SK-N-SH (cell line): ENCODE measurements around the gene SLC66A1. TPM values are rescaled to one million over a fixed set of nuclear protein-coding genes. Genes with fewer than 3 reads are reported as not detected.

Experiments used
- CTCF ChIA-PET: fragments of 300-600, 350-600 bp; formaldehyde crosslinking; extraction: SDS; loops from one replicate; lab custom pipeline; 2021; lab: Yijun Ruan, JAX
- POLR2A ChIA-PET: fragments of 350-600 bp; sonication (Branson Sonifier 250); formaldehyde crosslinking; extraction: SDS; loops from one replicate; lab custom pipeline; 2020; ENCODE audit warnings: antibody characterized with exemption, inconsistent platforms; lab: Yijun Ruan, JAX
- DNase-seq: peaks from one replicate; pipeline ENCODE4 v3.0.0; 2012
- H2AFZ ChIP-seq: fragments of 200-600 bp; sonication (generic); 2 replicates; pipeline ENCODE4 v1.8.1; 2016; ENCODE audit warnings: antibody characterized with exemption, mild to moderate bottlenecking, low read depth
- H3F3A ChIP-seq: fragments of 200-600 bp; sonication (generic); replicated peaks from 2 replicates; pipeline ENCODE3; 2016; ENCODE audit warnings: antibody characterized with exemption, mild to moderate bottlenecking; ENCODE audit not compliant: insufficient read depth
- H3K27ac ChIP-seq, 2 experiments: fragments of 200-500 bp in 1 of 2; fragments of 200-600 bp in 1 of 2; sonication (Bioruptor generic) in 1 of 2; sonication (generic), shearing (Covaris generic) in 1 of 2; 2 replicates each; pipeline versions ENCODE4 v1.5.1 to v1.6.1; 2014 to 2016; ENCODE audit warnings: low read depth in 2 of 2, inconsistent platforms in 1 of 2, low read length in 1 of 2, mild to moderate bottlenecking in 1 of 2, mixed read lengths in 1 of 2
- H3K27me3 ChIP-seq: fragments of 200-600 bp; sonication (generic), shearing (Covaris generic); 2 replicates; pipeline ENCODE4 v1.6.1; 2016; ENCODE audit warnings: mixed run types; ENCODE audit not compliant: insufficient read depth
- H3K36me3 ChIP-seq, 2 experiments: fragments of 200-500 bp in 1 of 2; fragments of 200-600 bp in 1 of 2; sonication (Bioruptor generic) in 1 of 2; sonication (generic) in 1 of 2; replicated peaks in 1 of 2; 2 replicates each; pipeline versions ENCODE3 to v1.5.1; 2014 to 2016; ENCODE audit warnings: low read length in 1 of 2, mild to moderate bottlenecking in 1 of 2; ENCODE audit not compliant: insufficient read depth in 2 of 2, control insufficient read depth in 1 of 2
- H3K4me1 ChIP-seq, 2 experiments: fragments of 200-500 bp in 1 of 2; fragments of 200-600 bp in 1 of 2; sonication (Bioruptor generic) in 1 of 2; sonication (generic), shearing (Covaris generic) in 1 of 2; 2 replicates each; pipeline versions ENCODE4 v1.5.1 to v1.6.1; 2014 to 2016; ENCODE audit warnings: low read depth in 1 of 2, low read length in 1 of 2, mixed run types in 1 of 2; ENCODE audit not compliant: insufficient read depth in 2 of 2, control insufficient read depth in 1 of 2
- H3K4me2 ChIP-seq: fragments of 200-600 bp; sonication (generic), shearing (Covaris generic); 2 replicates; pipeline ENCODE4 v1.6.1; 2017; ENCODE audit warnings: mixed run types
- H3K4me3 ChIP-seq, 2 experiments: fragments of 200-500 bp in 1 of 2; fragments of 200-600 bp in 1 of 2; sonication (Bioruptor generic) in 1 of 2; sonication (generic), shearing (Covaris generic) in 1 of 2; 2 replicates each; pipeline versions ENCODE4 v1.5.1 to v1.8.1; 2014 to 2016; ENCODE audit warnings: low read depth in 2 of 2, inconsistent platforms in 1 of 2, low read length in 1 of 2, mild to moderate bottlenecking in 1 of 2, mixed read lengths in 1 of 2, moderate library complexity in 1 of 2
- H3K79me2 ChIP-seq: fragments of 200-600 bp; sonication (generic); 2 replicates; pipeline ENCODE4 v1.8.1; 2017; ENCODE audit warnings: mild to moderate bottlenecking; ENCODE audit not compliant: insufficient read depth
- H3K9ac ChIP-seq: fragments of 200-600 bp; sonication (generic); 2 replicates; pipeline ENCODE4 v1.6.1; 2017; ENCODE audit warnings: mixed run types
- H3K9me2 ChIP-seq: fragments of 200-600 bp; sonication (generic); 2 replicates; pipeline ENCODE4 v1.6.1; 2017; ENCODE audit warnings: mixed run types
- H3K9me3 ChIP-seq: fragments of 200-600 bp; sonication (generic); 2 replicates; pipeline ENCODE4 v1.6.1; 2017; ENCODE audit warnings: mixed run types, mild to moderate bottlenecking, moderate library complexity
- H4K20me1 ChIP-seq: fragments of 200-600 bp; sonication (generic); 2 replicates; pipeline ENCODE4 v1.6.1; 2017; ENCODE audit warnings: mild to moderate bottlenecking, mixed run types; ENCODE audit not compliant: insufficient read depth
- CHD2 ChIP-seq: fragments of 150-350 bp; IDR thresholded peaks from 2 replicates; pipeline ENCODE4 v1.6.1; 2018; ENCODE audit warnings: low read length; ENCODE audit not compliant: partially characterized antibody
- CTCF ChIP-seq: fragments of 200-600 bp; sonication (generic); IDR thresholded peaks from 2 replicates; pipeline ENCODE4 v1.6.1; 2017; ENCODE audit warnings: antibody characterized with exemption, mild to moderate bottlenecking, moderate library complexity
- ELF1 ChIP-seq: IDR thresholded peaks from 2 replicates; pipeline ENCODE4 v1.4.0; 2012
- EP300 ChIP-seq, 2 experiments: IDR thresholded peaks; 2 replicates each; pipeline versions ENCODE4 v1.4.0 to v1.6.1; 2012; ENCODE audit warnings: borderline replicate concordance in 1 of 2, low read depth in 1 of 2, low read length in 1 of 2
- EZH2phosphoT487 ChIP-seq: fragments of 200-600 bp; sonication (generic); IDR thresholded peaks from 2 replicates; pipeline ENCODE4 v1.6.1; 2017; ENCODE audit warnings: low read depth, mixed run types, mild to moderate bottlenecking, antibody characterized with exemption, moderate library complexity, borderline replicate concordance
- FOSL2 ChIP-seq: IDR thresholded peaks from 2 replicates; pipeline ENCODE4 v1.4.0; 2012; ENCODE audit warnings: low read depth, mild to moderate bottlenecking, moderate library complexity, borderline replicate concordance
- FOXJ3 ChIP-seq: sonication (generic); formaldehyde crosslinking; IDR thresholded peaks from 2 replicates; pipeline ENCODE4 v1.5.1; 2020; ENCODE audit warnings: mild to moderate bottlenecking, missing genetic modification reagents
- FOXM1 ChIP-seq: IDR thresholded peaks from 2 replicates; pipeline ENCODE4 v1.4.0; 2012; ENCODE audit warnings: low read depth, mild to moderate bottlenecking
- GATA2 ChIP-seq: sonication (generic); formaldehyde crosslinking; IDR thresholded peaks from 2 replicates; pipeline ENCODE4 v1.5.0; 2020; ENCODE audit warnings: mild to moderate bottlenecking, missing genetic modification reagents
- MEF2A ChIP-seq: IDR thresholded peaks from 2 replicates; pipeline ENCODE4 v1.4.0; 2012; ENCODE audit warnings: low read depth, borderline replicate concordance
- MXI1 ChIP-seq: IDR thresholded peaks from 2 replicates; pipeline ENCODE4 v1.6.1; 2012; ENCODE audit warnings: mild to moderate bottlenecking, low read depth, low read length, improper control_type of control experiment
- PBX3 ChIP-seq: IDR thresholded peaks from 2 replicates; pipeline ENCODE4; 2012
- POLR2AphosphoS5 ChIP-seq: IDR thresholded peaks from 2 replicates; pipeline ENCODE4 v1.6.1; 2012; ENCODE audit warnings: low read depth, low read length
- REST ChIP-seq: IDR thresholded peaks from 2 replicates; pipeline ENCODE4 v1.6.1; 2012; ENCODE audit warnings: mild to moderate bottlenecking, low read depth, low read length, moderate library complexity
- TEAD4 ChIP-seq: IDR thresholded peaks from 2 replicates; pipeline ENCODE4 v1.4.0; 2012; ENCODE audit warnings: mild to moderate bottlenecking, borderline replicate concordance; ENCODE audit not compliant: insufficient read depth
- USF2 ChIP-seq: fragments of 150-350 bp; IDR thresholded peaks from 2 replicates; pipeline ENCODE4 v1.6.1; 2017; ENCODE audit warnings: antibody characterized with exemption, low read length, low read depth, borderline replicate concordance
- YY1 ChIP-seq: IDR thresholded peaks from 2 replicates; pipeline ENCODE4 v1.4.0; 2012; ENCODE audit warnings: low read depth, mild to moderate bottlenecking
- ZBTB33 ChIP-seq: IDR thresholded peaks from 2 replicates; pipeline ENCODE4 v1.4.0; 2012; ENCODE audit warnings: low read depth, borderline replicate concordance
- WGBS: methylation state at CpG from one replicate; pipeline ENCODE4 v1.1.6; 2017; ENCODE audit warnings: low lambda C conversion rate; 5-methylcytosine and 5-hydroxymethylcytosine counted together
- polyA plus RNA-seq, 3 experiments: library from polyadenylated mRNA; depleted of rRNA; stranded (reverse); fragments of >200 nt; gene quantifications; 2 replicates each; pipeline ENCODE4 v1.2.3, GENCODE V29; 2012

Gene SLC66A1
- polyA plus RNA-seq, 1 of the 3 experiments (the other 2 are of a cell fraction): 16.9 TPM

GRCh38 chr1:19337289-19337688 lies 25.2 kb downstream of the SLC66A1 start:
- peak overlapping the region in 1 of 2 experiments; percentile 12; a peak in 1 of 4 replicates for H3K27ac ChIP-seq
- H3K36me3 ChIP-seq: peaks cover 3 to 27% of the 10 kb centered on the region in 2 experiments
- TF ChIP-seq EZH2phosphoT487 (no peak), MXI1 (no peak), FOXM1 (no peak), POLR2AphosphoS5 (no peak), FOSL2 (no peak), ELF1 (no peak), ZBTB33 (no peak), EP300 (IDR thresholded peaks at IDR 0.05; ENCODE audit: borderline replicate concordance in 1 of 2, low read depth in 1 of 2, low read length in 1 of 2) (no peak), YY1 (no peak), MEF2A (no peak), REST (no peak), CTCF (no peak), TEAD4 (no peak), FOXJ3 (CRISPR knock-in tag) (no peak), GATA2 (CRISPR knock-in tag) (no peak), CHD2 (no peak), USF2 (no peak), PBX3 (no peak)
- H3K27me3 ChIP-seq: no peaks in the 10 kb centered on the region
- H3K9me3 ChIP-seq: no peaks in the 10 kb centered on the region
- 93% methylated on average over 1 of the region's 4 CpGs for WGBS
- no peak overlapping the region for H3K9ac ChIP-seq
- peaks cover 6% of the 10 kb centered on the region; the same call in 1 of the 2 replicates for H3K79me2 ChIP-seq
- H3K4me2 ChIP-seq: no peak overlapping the region
- peaks cover 0 to 45% of the 10 kb centered on the region in 2 experiments; a peak in 2 of 4 replicates for H3K4me1 ChIP-seq
- H3K4me3 ChIP-seq: no peak overlapping the region
- CTCF ChIA-PET: interaction anchor here (13.7 kb wide), 1 partner anchor 312 kb away, joined by 235 read pairs; the partner anchor contains the start of gene NBL1
- no peaks in the 10 kb centered on the region for H3K9me2 ChIP-seq
- POLR2A ChIA-PET: no interaction called here
- no peak overlapping the region for H2AFZ ChIP-seq
- H3F3A ChIP-seq: peaks cover 3% of the 10 kb centered on the region
- H4K20me1 ChIP-seq: peaks cover 6% of the 10 kb centered on the region; the same call in 1 of the 2 replicates
- DNase-seq: no peak
